Lung (tissue), 12 donors: ENCODE measurements around the gene ATP11A. TPM values are rescaled to one million over a fixed set of nuclear protein-coding genes. Genes with fewer than 3 reads are reported as not detected.

Experiments
- ATAC-seq: fragments of 200-7000 bp; cut with Tn5 transposase; one replicate; pipeline ENCODE4 v1.9.1; 2020; ENCODE audit warnings: moderate number of reproducible peaks; ENCODE audit not compliant: insufficient read depth, low FRiP score
- DNase-seq, 3 donors: peaks; one replicate each; pipeline ENCODE4 v3.0.0-alpha.2; 2013 to 2017
- H3K27ac ChIP-seq, 2 donors: one replicate each; pipeline ENCODE4 v1.5.1; 2013; ENCODE audit warnings: mild to moderate bottlenecking in 2 of 2, moderate library complexity in 2 of 2, control low read depth in 1 of 2, inconsistent platforms in 1 of 2, low read depth in 1 of 2, low read length in 1 of 2
- H3K27me3 ChIP-seq, 3 donors: one replicate each; pipeline ENCODE4 v1.5.1; 2013; ENCODE audit warnings: low read length in 2 of 3; ENCODE audit not compliant: control insufficient read depth in 3 of 3, insufficient read depth in 3 of 3
- H3K36me3 ChIP-seq, 4 donors: one replicate each; pipeline ENCODE4 v1.5.1; 2013; ENCODE audit warnings: low read length in 4 of 4, mild to moderate bottlenecking in 1 of 4, moderate library complexity in 1 of 4; ENCODE audit not compliant: control insufficient read depth in 4 of 4, insufficient read depth in 4 of 4
- H3K4me1 ChIP-seq, 5 donors: one replicate each; pipeline ENCODE4 v1.5.1; 2013; ENCODE audit warnings: low read length in 5 of 5, mild to moderate bottlenecking in 2 of 5, moderate library complexity in 1 of 5; ENCODE audit not compliant: control insufficient read depth in 5 of 5, insufficient read depth in 5 of 5
- H3K4me3 ChIP-seq: one replicate; pipeline ENCODE4 v1.5.1; 2013; ENCODE audit warnings: mild to moderate bottlenecking, control low read depth, moderate library complexity
- H3K9ac ChIP-seq, 2 donors: one replicate each; pipeline ENCODE4 v1.5.1; 2013; ENCODE audit warnings: low read length in 2 of 2, control low read depth in 1 of 2; ENCODE audit not compliant: insufficient read depth in 1 of 2
- H3K9me3 ChIP-seq, 4 donors: one replicate each; pipeline ENCODE4 v1.5.1; 2013; ENCODE audit warnings: low read length in 3 of 4, mild to moderate bottlenecking in 1 of 4, moderate library complexity in 1 of 4; ENCODE audit not compliant: control insufficient read depth in 4 of 4, insufficient read depth in 3 of 4
- CTCF ChIP-seq: IDR thresholded peaks from 2 replicates; pipeline ENCODE4 v1.5.1; 2012; ENCODE audit warnings: mild to moderate bottlenecking; ENCODE audit errors: control extremely low read depth, extremely low read depth
- WGBS, 2 donors: extraction: QIAGEN DNeasy Blood & Tissue Kit; methylation state at CpG; one replicate each; pipeline ENCODE4 v1.1.7; 2013; 5-methylcytosine and 5-hydroxymethylcytosine counted together
- polyA plus RNA-seq, 2 donors: library from polyadenylated mRNA; stranded (reverse); fragments of 200-250 nt; gene quantifications; one replicate each; pipeline ENCODE4 v1.2.1, GENCODE V29; 2013
- total RNA-seq, 2 donors: library from RNA; depleted of rRNA in 1 of 2; stranded (reverse); fragments of >200 nt in 1 of 2; gene quantifications; one replicate each; pipeline ENCODE4 v1.2.1, GENCODE V29; 2014 to 2021
- donor health status: control.
- donor health status: control.
- donor health status: Bipolar disorder and iron deficiency.
- donor health status: healthy.
- donor health status: DM: yes; HTN: yes; CAD: no.

ATP11A gene
- total and polyA plus RNA-seq, 4 donors, result 46.3 to 317 (median 162) TPM

GRCh38 chr13:112815871-112816270 is 126.0 kb downstream of the ATP11A start:
- H3K27ac ChIP-seq, result no peak overlapping the region
- WGBS, 2 donors, result 92 to 94% methylated on average over 13 of the region's 13 CpGs

GRCh38 chr13:112818040-112818697 is 128.3 kb downstream of the ATP11A start:
- Histone ChIP-seq H3K27me3 (no peaks in the 10 kb centered on the region), H3K9me3 (peaks cover 0 to 10% (median 5%) of the 10 kb centered on the region in 4 donors), H3K9ac (no peak overlapping the region), H3K36me3 (peaks cover 6 to 56% (median 8%) of the 10 kb centered on the region in 4 donors), H3K27ac (no peak overlapping the region), H3K4me1 (peaks cover 0 to 6% (median 0%) of the 10 kb centered on the region in 5 donors), H3K4me3 (no peak overlapping the region)
- ATAC-seq (no peak), DNase-seq (no peak)
- no peak for TF ChIP-seq CTCF
- WGBS, 2 donors, result 96 to 98% methylated on average over 37 to 38 of the region's 38 CpGs

More at GRCh38 chr13:112815871-112816270, 126.0 kb downstream of the ATP11A start:
- DNase-seq, result no peak
- Histone ChIP-seq H3K4me1 (peaks cover 0 to 6% (median 0%) of the 10 kb centered on the region in 5 donors), H3K36me3 (peaks cover 6 to 53% (median 8%) of the 10 kb centered on the region in 4 donors), H3K9ac (no peak overlapping the region), H3K9me3 (peaks cover 0 to 10% (median 5%) of the 10 kb centered on the region in 4 donors), H3K27me3 (no peaks in the 10 kb centered on the region), H3K4me3 (no peak overlapping the region)
- TF ChIP-seq CTCF, result no peak
- no peak for ATAC-seq

- Histone ChIP-seq H3K27ac (no peak overlapping the region), H3K4me3 (no peak overlapping the region), H3K4me1 (peaks cover 0 to 6% (median 0%) of the 10 kb centered on the region in 5 donors), H3K9ac (no peak overlapping the region), H3K27me3 (no peaks in the 10 kb centered on the region), H3K9me3 (peaks cover 0 to 8% (median 2%) of the 10 kb centered on the region in 4 donors), H3K36me3 (peaks cover 7 to 51% (median 12%) of the 10 kb centered on the region in 4 donors)
- no peak for DNase-seq
- 90 to 95% methylated on average over 7 of the region's 7 CpGs for WGBS, 2 donors
- no peak for ATAC-seq
- TF ChIP-seq CTCF, result no peak
These were observed 128.8 kb downstream of the ATP11A start for GRCh38 chr13:112818698-112819045.

GRCh38 chr13:112819111-112819510 is 129.3 kb downstream of the ATP11A start:
- H3K9ac ChIP-seq, result no peak overlapping the region
- H3K4me3 ChIP-seq, result no peak overlapping the region
- H3K27me3 ChIP-seq, result no peaks in the 10 kb centered on the region
- H3K9me3 ChIP-seq, result peaks cover 0 to 8% (median 1%) of the 10 kb centered on the region in 4 donors
- no peak for ATAC-seq
- H3K36me3 ChIP-seq, result peaks cover 7 to 51% (median 15%) of the 10 kb centered on the region in 4 donors
- TF ChIP-seq CTCF, result no peak
- no peak for DNase-seq
- peaks cover 0 to 6% (median 0%) of the 10 kb centered on the region in 5 donors for H3K4me1 ChIP-seq
- WGBS, 2 donors, result 90 to 95% methylated on average over 13 of the region's 13 CpGs
- no peak overlapping the region for H3K27ac ChIP-seq
